Astrocyte of the cerebellum (primary cell): ENCODE measurements around the gene TMEM82.

Source experiments
- DNase-seq: peaks from one replicate; pipeline ENCODE4 v3.0.0-alpha.2; 2011; ENCODE audit warnings: low read depth
- H3K4me3 ChIP-seq: 2 replicates; pipeline ENCODE4 v1.5.1; 2011; ENCODE audit warnings: mild to moderate bottlenecking, low read depth, low read length, moderate library complexity
- CTCF ChIP-seq: IDR thresholded peaks from 2 replicates; pipeline ENCODE4 v1.5.1; 2012; ENCODE audit warnings: low read length, low read depth, moderate library complexity, mild to moderate bottlenecking; ENCODE audit errors: missing control alignments
- in situ Hi-C: cut with HindIII; loops from 2 replicates; pipeline ENCODE4 v1.10.0; 2017; ENCODE audit warnings: low sequenced_read_pairs

TMEM82 gene

GRCh38 chr1:15708486-15709137 lies 33.7 kb upstream of the TMEM82 start:
- no peak overlapping the region for H3K4me3 ChIP-seq
- DNase-seq, result no peak
- no peak for TF ChIP-seq CTCF
- in situ Hi-C loops, result no loop called here

DNA sequence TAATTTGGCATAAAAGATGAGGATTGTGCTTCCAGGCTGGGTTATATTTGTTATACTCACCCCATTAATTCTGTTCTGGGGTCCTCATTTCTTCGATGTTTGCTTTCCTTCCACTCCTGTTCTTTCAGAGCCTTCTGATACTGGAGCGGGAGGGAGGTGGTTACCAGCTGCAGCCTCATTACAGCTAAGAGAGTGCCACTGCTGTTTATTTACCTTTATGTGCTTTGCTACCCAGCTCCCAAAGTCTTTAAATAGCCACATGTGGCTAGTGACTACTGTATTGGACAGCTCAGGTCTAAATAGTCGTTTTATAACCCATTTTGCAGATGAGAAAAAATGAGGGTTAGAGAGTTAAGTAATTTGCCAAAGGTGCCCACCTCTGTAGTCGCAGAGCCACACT lies 33.1 kb upstream of the TMEM82 start:
- no peak for DNase-seq
- no peak for TF ChIP-seq CTCF
- no peak overlapping the region for H3K4me3 ChIP-seq
- in situ Hi-C loops, result no loop called here

DNA sequence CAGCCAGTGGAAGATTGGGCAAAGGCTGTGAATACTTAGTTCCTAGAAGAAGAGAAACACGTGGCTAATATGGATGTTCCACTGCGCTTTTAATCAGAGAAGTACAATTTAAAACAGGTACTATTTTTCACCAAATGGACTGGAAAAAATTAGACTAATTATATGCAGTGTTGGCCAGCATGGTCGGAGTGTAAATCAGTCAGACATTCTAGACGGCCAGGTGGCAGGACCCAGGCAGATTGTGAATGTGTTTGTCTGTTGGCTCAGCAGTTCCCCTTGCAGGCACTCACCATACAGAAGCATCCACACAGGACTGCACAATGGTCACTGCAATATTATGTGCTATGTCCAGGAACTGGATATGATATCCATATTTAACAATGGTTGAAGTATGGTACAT lies 30.1 kb upstream of the TMEM82 start:
- no peak overlapping the region for H3K4me3 ChIP-seq
- in situ Hi-C loops, result no loop called here
- no peak for TF ChIP-seq CTCF
- DNase-seq, result no peak

DNA sequence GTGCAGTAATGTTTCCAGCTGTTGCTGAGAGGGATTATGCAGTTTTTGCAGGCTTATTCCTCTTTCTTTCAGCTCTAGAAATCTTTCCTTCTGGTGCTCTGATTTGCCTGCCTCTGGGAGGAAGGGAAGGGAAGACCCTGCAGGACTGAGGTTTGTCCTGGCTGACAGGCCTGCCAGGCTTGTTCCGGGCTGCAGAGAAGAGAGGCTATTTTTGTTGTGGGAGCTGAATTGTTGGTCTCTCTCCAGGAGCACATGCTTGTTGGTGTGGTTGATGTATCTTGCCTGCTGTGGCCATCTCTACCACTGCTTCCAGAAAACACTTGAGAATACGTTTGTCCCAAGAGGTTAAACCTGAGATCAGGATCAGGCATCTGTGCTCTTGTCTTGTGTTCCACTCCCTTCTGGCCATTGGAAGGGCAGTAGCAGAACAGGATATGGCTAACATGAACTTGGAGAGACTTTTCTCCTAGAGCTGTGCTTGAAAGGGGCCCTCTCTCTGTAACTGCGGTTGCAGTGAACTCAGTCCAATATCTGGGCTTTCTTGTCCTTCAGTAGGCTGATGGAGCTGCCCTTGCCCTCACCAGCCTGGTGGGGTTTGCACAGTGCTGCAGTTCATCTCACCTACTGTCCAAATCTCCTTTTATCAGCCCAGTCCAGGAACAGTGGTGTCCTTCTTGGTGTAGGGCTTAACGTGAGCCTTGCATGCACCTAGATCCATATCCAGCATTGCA lies 27.7 kb upstream of the TMEM82 start:
- DNase-seq, result peak; percentile 58
- no peak overlapping the region for H3K4me3 ChIP-seq
- TF ChIP-seq CTCF, result no peak
- in situ Hi-C loops, result no loop called here

GRCh38 chr1:15717418-15718125 lies 24.7 kb upstream of the TMEM82 start:
- DNase-seq, result no peak
- no peak overlapping the region for H3K4me3 ChIP-seq
- in situ Hi-C loops, result no loop called here
- TF ChIP-seq CTCF, result no peak

DNA sequence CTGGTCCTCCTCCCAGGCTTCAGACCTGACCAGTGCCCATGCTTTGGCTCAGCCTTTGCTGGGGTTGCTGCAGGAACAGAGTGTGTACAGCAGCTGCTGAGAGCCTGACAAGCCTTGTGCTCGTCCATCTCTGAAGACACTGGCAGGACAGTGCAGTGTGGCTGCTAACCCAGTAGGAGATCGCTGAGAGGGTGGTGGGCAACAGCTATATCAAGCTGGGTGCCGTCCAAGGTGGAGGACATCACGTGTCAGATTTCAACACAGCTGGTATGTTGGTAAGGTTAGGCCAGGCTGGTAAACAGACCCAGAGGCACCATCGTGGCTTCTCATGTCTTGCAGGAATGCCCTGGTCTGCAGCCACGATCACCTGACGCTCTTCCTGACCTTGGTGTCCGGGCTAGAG lies 24.1 kb upstream of the TMEM82 start:
- no peak for DNase-seq
- H3K4me3 ChIP-seq, result no peak overlapping the region
- in situ Hi-C loops, result no loop called here
- TF ChIP-seq CTCF, result no peak
